IMR-90 (cell line): ENCODE measurements around the gene TMC4. TPM values are rescaled to one million over a fixed set of nuclear protein-coding genes. Genes with fewer than 3 reads are reported as not detected.

Experiments used
- ATAC-seq: fragments of 200-7000 bp; cut with Tn5 transposase; 2 replicates; pipeline ENCODE4 v1.9.1; 2020; ENCODE audit warnings: low read depth, mild to moderate bottlenecking, moderate library complexity
- BruUV-seq: library from RNA; stranded (reverse); fragments of 400-500 nt; replicated peaks from 2 replicates; lab custom pipeline; 2021; lab: Mats Ljungman, UMichigan
- CTCF ChIA-PET: fragments of 300-600 bp; formaldehyde crosslinking; extraction: SDS; loops from one replicate; lab custom pipeline; 2021; ENCODE audit warnings: antibody characterized with exemption; lab: Yijun Ruan, JAX
- POLR2A ChIA-PET: fragments of 300-600 bp; sonication (Branson Sonifier 250); formaldehyde crosslinking; loops from one replicate; lab custom pipeline; 2022; ENCODE audit warnings: antibody characterized with exemption; ENCODE audit not compliant: unreplicated experiment; lab: Charles Lee
- DNase-seq: peaks from one replicate; pipeline ENCODE4 v3.0.0; 2013
- H2AFZ ChIP-seq: replicated peaks from 2 replicates; pipeline ENCODE3; 2013; ENCODE audit warnings: low read length, mild to moderate bottlenecking; ENCODE audit not compliant: poor library complexity
- H2AK5ac ChIP-seq: 2 replicates; pipeline ENCODE4 v1.6.1; 2013; ENCODE audit warnings: low read depth, low read length, inconsistent platforms
- H2AK9ac ChIP-seq: replicated peaks from 2 replicates; pipeline ENCODE3; 2013; ENCODE audit warnings: mild to moderate bottlenecking, low read depth, low read length, moderate library complexity; ENCODE audit not compliant: poor library complexity
- H2BK120ac ChIP-seq: 2 replicates; pipeline ENCODE4 v1.6.1; 2013; ENCODE audit warnings: low read depth, low read length, inconsistent platforms
- H2BK15ac ChIP-seq: 3 replicates; pipeline ENCODE4 v1.6.1; 2013; ENCODE audit warnings: low read depth, low read length, inconsistent platforms
- H2BK20ac ChIP-seq: 2 replicates; pipeline ENCODE4 v1.6.1; 2013; ENCODE audit warnings: low read depth, mild to moderate bottlenecking, inconsistent platforms, low read length, moderate library complexity
- H2BK5ac ChIP-seq: 2 replicates; pipeline ENCODE4 v1.6.1; 2013; ENCODE audit warnings: mild to moderate bottlenecking, low read depth, low read length, inconsistent platforms; ENCODE audit not compliant: poor library complexity, severe bottlenecking
- H3K14ac ChIP-seq: replicated peaks from 2 replicates; pipeline ENCODE4 v1.6.1; 2013; ENCODE audit warnings: low read depth, low read length, inconsistent platforms
- H3K18ac ChIP-seq: 2 replicates; pipeline ENCODE4 v1.6.1; 2013; ENCODE audit warnings: low read depth, low read length, control low read depth
- H3K23ac ChIP-seq: 2 replicates; pipeline ENCODE4 v1.6.1; 2013; ENCODE audit warnings: low read depth, low read length, inconsistent platforms
- H3K27ac ChIP-seq: 2 replicates; pipeline ENCODE4 v1.5.1; 2013; ENCODE audit warnings: mild to moderate bottlenecking, control low read depth, low read length; ENCODE audit not compliant: insufficient read depth
- H3K27me3 ChIP-seq: 2 replicates; pipeline ENCODE4 v1.6.1; 2013; ENCODE audit warnings: low read length; ENCODE audit not compliant: control insufficient read depth, insufficient read depth
- H3K36me3 ChIP-seq: 2 replicates; pipeline ENCODE4 v1.6.1; 2013; ENCODE audit warnings: low read length, mixed read lengths; ENCODE audit not compliant: control insufficient read depth, insufficient read depth
- H3K4ac ChIP-seq: 2 replicates; pipeline ENCODE4 v1.6.1; 2013; ENCODE audit warnings: low read depth, low read length, inconsistent platforms
- H3K4me1 ChIP-seq: 2 replicates; pipeline ENCODE4 v1.6.1; 2013; ENCODE audit warnings: low read length, mixed read lengths; ENCODE audit not compliant: control insufficient read depth, insufficient read depth
- H3K4me2 ChIP-seq: 2 replicates; pipeline ENCODE4 v1.6.1; 2013; ENCODE audit warnings: low read depth, mild to moderate bottlenecking, control low read depth, low read length, moderate library complexity
- H3K4me3 ChIP-seq: 2 replicates; pipeline ENCODE4 v1.5.1; 2013; ENCODE audit warnings: low read depth, mild to moderate bottlenecking, control low read depth, low read length, moderate library complexity; ENCODE audit not compliant: insufficient read depth
- H3K56ac ChIP-seq: 2 replicates; pipeline ENCODE4 v1.6.1; 2013; ENCODE audit warnings: low read length, inconsistent platforms; ENCODE audit not compliant: insufficient read depth; ENCODE audit errors: extremely low read depth
- H3K79me1 ChIP-seq, 2 experiments: 2 replicates each; pipeline ENCODE4 v1.6.1; 2013; ENCODE audit warnings: low read length in 2 of 2, inconsistent platforms in 1 of 2, low read depth in 1 of 2
- H3K9ac ChIP-seq: 2 replicates; pipeline ENCODE4 v1.6.1; 2013; ENCODE audit warnings: low read depth, low read length, control low read depth
- H3K9me1 ChIP-seq: 2 replicates; pipeline ENCODE4 v1.6.1; 2013; ENCODE audit warnings: low read length, inconsistent platforms; ENCODE audit not compliant: insufficient read depth
- H3K9me3 ChIP-seq: 2 replicates; pipeline ENCODE4 v1.6.1; 2013; ENCODE audit warnings: low read length; ENCODE audit not compliant: control insufficient read depth, insufficient read depth
- H4K20me1 ChIP-seq: 2 replicates; pipeline ENCODE4 v1.6.1; 2013; ENCODE audit warnings: low read length, inconsistent platforms; ENCODE audit not compliant: insufficient read depth
- H4K5ac ChIP-seq: 2 replicates; pipeline ENCODE4 v1.6.1; 2013; ENCODE audit warnings: mild to moderate bottlenecking, low read depth, low read length, control low read depth
- H4K8ac ChIP-seq, 2 experiments: 2 replicates each; pipeline ENCODE4 v1.6.1; 2013; ENCODE audit warnings: low read depth in 2 of 2, low read length in 2 of 2, control low read depth in 1 of 2, inconsistent platforms in 1 of 2
- H4K91ac ChIP-seq: 2 replicates; pipeline ENCODE4 v1.6.1; 2013; ENCODE audit warnings: low read depth, low read length, inconsistent platforms; ENCODE audit not compliant: insufficient read depth
- CEBPB ChIP-seq: IDR thresholded peaks from 2 replicates; pipeline ENCODE4 v1.6.1; 2012; ENCODE audit warnings: low read depth, low read length, improper control_type of control experiment
- MAFK ChIP-seq: IDR thresholded peaks from 2 replicates; pipeline ENCODE4 v1.6.1; 2012; ENCODE audit warnings: low read depth, low read length, improper control_type of control experiment
- MAZ ChIP-seq: IDR thresholded peaks from 2 replicates; pipeline ENCODE4 v1.6.1; 2012; ENCODE audit warnings: low read depth, mild to moderate bottlenecking, low read length, improper control_type of control experiment, moderate library complexity, borderline replicate concordance
- MXI1 ChIP-seq: IDR thresholded peaks from 2 replicates; pipeline ENCODE4 v1.6.1; 2012; ENCODE audit warnings: low read depth, mild to moderate bottlenecking, low read length, moderate library complexity, borderline replicate concordance
- NFE2L2 ChIP-seq: fragments of 150-350 bp; IDR thresholded peaks from 2 replicates; pipeline ENCODE4 v1.6.1; 2016; ENCODE audit warnings: low read depth, mild to moderate bottlenecking, low read length
- RAD21 ChIP-seq: IDR thresholded peaks from 2 replicates; pipeline ENCODE4 v1.6.1; 2012; ENCODE audit warnings: low read length, improper control_type of control experiment
- RCOR1 ChIP-seq: IDR thresholded peaks from 2 replicates; pipeline ENCODE4 v1.6.1; 2012; ENCODE audit warnings: mild to moderate bottlenecking, low read length, improper control_type of control experiment; ENCODE audit not compliant: insufficient replicate concordance
- RFX5 ChIP-seq: IDR thresholded peaks from 2 replicates; pipeline ENCODE4 v1.8.0; 2012; ENCODE audit warnings: low read depth, mild to moderate bottlenecking, low read length, moderate library complexity
- SMC3 ChIP-seq: fragments of 150-350 bp; IDR thresholded peaks from 2 replicates; pipeline ENCODE4 v1.6.1; 2016; ENCODE audit warnings: low read depth, mild to moderate bottlenecking, antibody characterized with exemption, low read length, moderate library complexity
- WGBS, 2 experiments: methylation state at CpG; one replicate each; pipeline versions ENCODE4 v1.1.5 to v1.1.7; 2013; ENCODE audit warnings: missing lambda C conversion rate in 2 of 2; ENCODE audit not compliant: insufficient read length in 1 of 2; ENCODE audit errors: extremely low coverage in 2 of 2; 5-methylcytosine and 5-hydroxymethylcytosine counted together
- dilution Hi-C: fragments of 300-500 bp; cut with HindIII; formaldehyde crosslinking; loops from one replicate; pipeline ENCODE4 v1.14.3; 2018; ENCODE audit warnings: low sequenced_read_pairs; ENCODE audit not compliant: unreplicated experiment
- in situ Hi-C: fragments of 300-500 bp; cut with MboI; formaldehyde crosslinking; loops from 3 replicates; pipeline ENCODE4 v1.14.3; 2019; ENCODE audit warnings: low sequenced_read_pairs, inconsistent platforms, mixed read lengths
- intact Hi-C: fragments of 100-400 bp; cut with micrococcal nuclease; formaldehyde crosslinking; loops from 2 replicates; pipeline ENCODE4 v1.10.0; 2022
- polyA plus RNA-seq, 3 experiments: library from polyadenylated mRNA; depleted of rRNA; stranded (reverse); fragments of >200 nt; gene quantifications; 2 replicates each; pipeline ENCODE4 v1.2.3, GENCODE V29; 2012; ENCODE audit warnings: low replicate concordance in 1 of 3
- total RNA-seq: library from RNA; depleted of rRNA; stranded (reverse); fragments of >200 nt; gene quantifications from 2 replicates; pipeline ENCODE4 v1.2.3, GENCODE V29; 2012

Gene TMC4
- total and polyA plus RNA-seq, 2 of the 4 experiments (the other 2 are of a cell fraction) = 0.72 to 1.1 TPM

DNA sequence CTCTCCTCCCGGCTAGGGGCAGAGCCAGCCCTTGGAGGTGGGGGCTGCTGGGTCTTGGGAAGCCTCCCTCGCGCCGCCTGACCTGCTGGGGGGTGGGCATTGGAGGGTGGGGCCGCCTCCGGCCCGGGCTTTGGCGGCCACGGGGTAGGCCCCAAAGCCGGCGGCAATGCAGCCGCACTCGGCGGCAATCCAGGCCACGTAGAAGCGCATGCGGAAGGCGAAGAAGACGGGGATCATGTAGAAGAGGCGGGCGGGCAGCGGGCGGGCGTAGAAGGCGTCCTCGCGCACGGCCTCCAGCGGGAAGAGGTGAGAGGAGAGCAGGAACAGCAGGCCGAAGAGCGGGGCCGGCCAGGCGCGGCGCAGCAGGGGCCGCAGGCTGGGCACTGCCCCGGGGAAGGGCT is 7.7 kb upstream of the TMC4 start:
- Histone ChIP-seq H3K14ac (no peak overlapping the region), H3K27ac (no peak overlapping the region), H3K79me1 (peaks cover 7 to 19% of the 10 kb centered on the region in 2 experiments; a peak in 3 of 4 replicates), H3K23ac (no peak overlapping the region), H2BK120ac (no peak overlapping the region), H3K9ac (no peak overlapping the region), H2AFZ (no peak overlapping the region), H3K9me1 (no peaks in the 10 kb centered on the region), H3K4me1 (no peaks in the 10 kb centered on the region), H2AK9ac (no peak overlapping the region), H4K91ac (no peak overlapping the region), H3K56ac (no peak overlapping the region), H3K18ac (no peak overlapping the region), H3K36me3 (peaks cover 47% of the 10 kb centered on the region), H2BK20ac (no peak overlapping the region), H3K27me3 (no peaks in the 10 kb centered on the region), H3K4ac (no peak overlapping the region), H4K8ac (no peak overlapping the region), H4K20me1 (peaks cover 9% of the 10 kb centered on the region; the same call in 1 of the 2 replicates), H2BK15ac (no peak overlapping the region), H3K4me2 (no peak overlapping the region), H3K4me3 (no peak overlapping the region), H2BK5ac (no peak overlapping the region), H4K5ac (no peak overlapping the region), H3K9me3 (no peaks in the 10 kb centered on the region), H2AK5ac (no peak overlapping the region)
- DNase-seq = no peak
- intact Hi-C loops = no loop called here
- no peak for TF ChIP-seq CEBPB
- no peak for TF ChIP-seq RCOR1
- no peak for TF ChIP-seq SMC3
- no peak for TF ChIP-seq NFE2L2
- TF ChIP-seq MXI1 = no peak
- TF ChIP-seq RAD21 = no peak
- no peak for TF ChIP-seq MAFK
- no peak for TF ChIP-seq MAZ
- no peak for TF ChIP-seq RFX5
- POLR2A ChIA-PET = no interaction called here
- ATAC-seq = no peak
- no TSS peak for BruUV-seq
- in situ Hi-C loops = no loop called here
- CTCF ChIA-PET = interaction anchor here (1.1 kb wide), 1 partner anchor 9 kb away, joined by 3 read pairs; no protein-coding TSS in a partner anchor
- 95% methylated on average over 26 of the region's 37 CpGs; no CpG with 5 or more reads in 1 of the 2 experiments for WGBS, 2 experiments
- dilution Hi-C loops = no loop called here
